Type B pancreatic cell (in vitro differentiated cells): ENCODE data around the gene PCBP3. TPM values are rescaled to one million over a fixed set of nuclear protein-coding genes. Genes with fewer than 3 reads are reported as not detected.
"Not testable (repeated sequence)": the region's sequence is repeated elsewhere in the genome, so short reads cannot be mapped to it uniquely, and the experiment has no call there.

Source experiments
- DNase-seq: peaks from one replicate; pipeline ENCODE4 v3.0.0; 2021; ENCODE audit warnings: mixed read lengths; ENCODE audit not compliant: unreplicated experiment; ENCODE audit errors: extremely low spot score
- H3K27ac Mint-ChIP-seq: 2 replicates; pipeline ENCODE4 v1.8.0; 2021; ENCODE audit warnings: mild to moderate bottlenecking, mixed read lengths
- H3K27me3 Mint-ChIP-seq: 2 replicates; pipeline ENCODE4 v1.8.0; 2021; ENCODE audit warnings: mixed read lengths
- H3K36me3 Mint-ChIP-seq: 2 replicates; pipeline ENCODE4 v1.8.0; 2021; ENCODE audit warnings: mixed read lengths
- H3K4me1 Mint-ChIP-seq: one replicate; pipeline ENCODE4 v1.8.0; 2021; ENCODE audit warnings: mixed read lengths; ENCODE audit not compliant: unreplicated experiment
- H3K4me3 Mint-ChIP-seq: 2 replicates; pipeline ENCODE4 v1.8.0; 2021; ENCODE audit warnings: mild to moderate bottlenecking, mixed read lengths
- H3K9me3 Mint-ChIP-seq: 2 replicates; pipeline ENCODE4 v1.8.0; 2021; ENCODE audit warnings: mixed read lengths
- CTCF ChIP-seq: fragments of 200-600 bp; sonication (generic); conservative IDR thresholded peaks from 2 replicates; pipeline ENCODE4 v1.5.0; 2021; ENCODE audit warnings: antibody characterized with exemption, mild to moderate bottlenecking
- total RNA-seq: library from RNA; stranded (reverse); gene quantifications from 2 replicates; pipeline ENCODE4 v1.2.1, GENCODE V29; 2021; ENCODE audit warnings: low replicate concordance

Gene PCBP3
- total RNA-seq, 1 donor from 2014 or later = 5.5 TPM

GRCh38 chr21:45951676-45952075 lies 308.2 kb downstream of the PCBP3 start:
- no peak overlapping the region for H3K27ac Mint-ChIP-seq
- TF ChIP-seq CTCF = no peak

GRCh38 chr21:45952527-45952926 lies 309.0 kb downstream of the PCBP3 start:
- H3K4me1 Mint-ChIP-seq = peaks cover 15% of the 10 kb centered on the region
- not testable (repeated sequence) for H3K36me3 Mint-ChIP-seq

More at GRCh38 chr21:45951676-45952075, 308.2 kb downstream of the PCBP3 start:
- H3K9me3 Mint-ChIP-seq = no peaks in the 10 kb centered on the region
- no peak overlapping the region for H3K4me3 Mint-ChIP-seq
- no peak for DNase-seq
- no peaks in the 10 kb centered on the region for H3K36me3 Mint-ChIP-seq
- H3K27me3 Mint-ChIP-seq = peaks cover 3% of the 10 kb centered on the region
- H3K4me1 Mint-ChIP-seq = peaks cover 15% of the 10 kb centered on the region

GRCh38 chr21:45952974-45953373 lies 309.4 kb downstream of the PCBP3 start:
- TF ChIP-seq CTCF = no peak
- H3K27ac Mint-ChIP-seq = no peak overlapping the region
- DNase-seq = peak; percentile 61
- peaks cover 15% of the 10 kb centered on the region for H3K4me1 Mint-ChIP-seq
- H3K27me3 Mint-ChIP-seq = peaks cover 6% of the 10 kb centered on the region
- H3K4me3 Mint-ChIP-seq = no peak overlapping the region
- no peaks in the 10 kb centered on the region for H3K36me3 Mint-ChIP-seq
- no peaks in the 10 kb centered on the region for H3K9me3 Mint-ChIP-seq

More at GRCh38 chr21:45952527-45952926, 309.0 kb downstream of the PCBP3 start:
- H3K27ac Mint-ChIP-seq, H3K9me3 Mint-ChIP-seq, DNase-seq, H3K27me3 Mint-ChIP-seq, H3K4me3 Mint-ChIP-seq: not testable (repeated sequence)

GRCh38 chr21:45954261-45954660 lies 310.7 kb downstream of the PCBP3 start:
- H3K27me3 Mint-ChIP-seq = peaks cover 11% of the 10 kb centered on the region
- H3K36me3 Mint-ChIP-seq = no peaks in the 10 kb centered on the region
- no peak for DNase-seq
- H3K4me3 Mint-ChIP-seq = no peak overlapping the region
- peaks cover 10% of the 10 kb centered on the region for H3K4me1 Mint-ChIP-seq
- no peak overlapping the region for H3K27ac Mint-ChIP-seq
- no peak for TF ChIP-seq CTCF
- no peaks in the 10 kb centered on the region for H3K9me3 Mint-ChIP-seq

- DNase-seq = no peak
- Mint-ChIP-seq H3K9me3 (no peaks in the 10 kb centered on the region), H3K4me1 (peaks cover 10% of the 10 kb centered on the region), H3K4me3 (no peak overlapping the region), H3K36me3 (no peaks in the 10 kb centered on the region), H3K27me3 (peaks cover 11% of the 10 kb centered on the region), H3K27ac (no peak overlapping the region)
- TF ChIP-seq CTCF = no peak
Measured at GRCh38 chr21:45954921-45955320, 311.4 kb downstream of the PCBP3 start.

GRCh38 chr21:45957551-45957950 lies 314.0 kb downstream of the PCBP3 start:
- Mint-ChIP-seq H3K4me3 (no peak overlapping the region), H3K4me1 (peaks cover 5% of the 10 kb centered on the region), H3K36me3 (no peaks in the 10 kb centered on the region), H3K27ac (no peak overlapping the region), H3K9me3 (peaks cover 5% of the 10 kb centered on the region), H3K27me3 (peaks cover 16% of the 10 kb centered on the region)
- no peak for DNase-seq
- TF ChIP-seq CTCF = no peak
